Cardiac septum (tissue), 1 donor: ENCODE measurements around the gene ABLIM3. TPM values are rescaled to one million over a fixed set of nuclear protein-coding genes. Genes with fewer than 3 reads are reported as not detected.

Source experiments
- DNase-seq: peaks from one replicate; pipeline ENCODE4 v3.0.0-alpha.2; 2020; ENCODE audit warnings: low spot score
- intact Hi-C: fragments of 100-400 bp; cut with DNase I; formaldehyde crosslinking; loops from one replicate; pipeline ENCODE4 v1.14.0; 2022
- total RNA-seq: library from RNA; stranded (reverse); fragmentation: NEBNext Ultra II Directional; extraction: Animal tissue kit (Norgen Biotek cat#: 25700); gene quantifications from one replicate; pipeline ENCODE4 v1.2.1, GENCODE V29; 2021
- donor health status: DM: no; HTN: no; CAD: no.

ABLIM3 gene
- total RNA-seq, 1 donor from 2014 or later = 118 TPM

GRCh38 chr5:149130121-149130914 is 11.0 kb upstream of the ABLIM3 start:
- intact Hi-C loops = no loop called here
- DNase-seq = no peak

GRCh38 chr5:149132474-149132873 is 8.8 kb upstream of the ABLIM3 start:
- no peak for DNase-seq
- intact Hi-C loops = loop anchor here (2.0 kb wide), 1 partner anchor 96 kb away; no protein-coding TSS in a partner anchor

- peak; percentile 81 for DNase-seq
- intact Hi-C loops = loop anchor here (2.0 kb wide), 1 partner anchor 95 kb away; no protein-coding TSS in a partner anchor
These were observed 7.2 kb upstream of the ABLIM3 start for GRCh38 chr5:149133795-149134777.

- no peak for DNase-seq
- intact Hi-C loops = no loop called here
These were observed 6.4 kb upstream of the ABLIM3 start for GRCh38 chr5:149134778-149135500.

- DNase-seq = no peak
- intact Hi-C loops = no loop called here
These were observed 5.6 kb upstream of the ABLIM3 start for GRCh38 chr5:149135536-149136201.

DNA sequence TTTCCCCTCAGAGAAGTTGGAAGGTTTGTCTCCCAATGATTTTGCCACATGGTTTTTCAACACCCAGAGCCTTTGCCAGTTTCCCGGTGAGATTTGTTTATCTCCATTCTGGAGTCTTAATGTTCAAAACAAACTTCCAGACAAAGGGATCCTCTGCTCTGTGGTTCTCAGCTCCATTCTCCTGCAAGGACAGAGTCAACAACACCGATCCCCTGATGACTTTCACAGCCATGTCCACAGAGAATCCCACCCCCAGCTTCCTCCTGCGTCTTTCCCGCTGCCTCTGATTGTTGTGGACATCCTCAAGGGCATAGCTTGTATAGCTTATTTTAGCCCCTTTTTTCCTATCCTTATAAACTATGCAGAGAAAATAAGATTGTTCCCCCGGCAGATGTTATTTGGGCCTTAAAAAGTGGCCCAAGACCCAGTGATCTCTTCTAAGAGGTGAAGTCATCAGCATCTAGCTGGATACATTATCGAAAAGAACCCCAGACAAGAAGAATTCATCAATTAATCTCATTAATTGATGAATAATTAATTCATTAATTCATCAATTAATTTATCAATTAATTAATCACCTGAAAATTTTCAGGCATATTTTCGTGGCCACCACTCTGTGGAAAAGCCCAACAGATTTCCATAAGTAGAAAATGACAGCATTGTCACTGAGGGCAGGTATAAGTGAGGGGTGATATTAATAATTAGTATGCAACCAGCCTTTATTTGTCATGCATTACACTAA is 2.9 kb upstream of the ABLIM3 start:
- no peak for DNase-seq
- intact Hi-C loops = no loop called here

DNA sequence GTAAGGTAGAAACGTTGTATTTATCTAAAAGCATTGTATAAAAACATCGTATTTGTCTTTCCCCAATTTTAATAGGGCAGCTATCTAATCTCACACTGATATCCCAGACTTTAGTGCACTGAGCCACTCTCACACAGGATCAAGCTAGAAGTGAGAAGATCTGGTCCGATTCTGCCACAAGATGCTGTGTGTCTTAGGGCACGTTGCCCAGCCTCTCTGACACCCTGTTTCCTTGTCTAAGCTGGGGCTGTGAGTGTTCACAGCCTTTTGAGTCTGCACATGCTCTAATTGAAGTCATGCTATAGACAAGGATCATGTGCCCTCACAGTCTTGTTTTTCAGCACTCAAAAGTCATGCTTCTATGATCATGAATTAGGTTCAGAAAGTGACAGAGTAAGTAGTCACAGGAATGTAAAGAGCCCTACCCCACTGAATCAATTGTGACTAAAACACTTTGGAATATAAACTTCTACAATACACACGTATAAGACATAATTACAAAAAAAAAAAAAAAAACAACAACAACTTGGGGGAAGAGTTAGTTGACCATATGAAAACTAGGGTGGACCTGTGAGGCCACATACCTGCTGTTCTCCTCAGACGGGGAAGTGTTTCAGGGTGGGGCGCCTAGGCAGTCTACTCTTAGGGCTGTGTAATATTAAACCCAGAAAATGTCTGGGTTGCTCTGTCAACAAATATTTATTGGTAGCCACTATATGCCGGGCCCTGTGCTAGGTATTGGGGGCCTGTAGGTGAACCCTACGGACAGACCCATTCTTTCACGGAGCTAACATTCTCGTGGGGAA is 893 bp upstream of the ABLIM3 start:
- intact Hi-C loops = loop anchor here (1.0 to 5.0 kb wide), 2 partner anchors 37 to 89 kb away; no protein-coding TSS in a partner anchor
- no peak for DNase-seq

DNA sequence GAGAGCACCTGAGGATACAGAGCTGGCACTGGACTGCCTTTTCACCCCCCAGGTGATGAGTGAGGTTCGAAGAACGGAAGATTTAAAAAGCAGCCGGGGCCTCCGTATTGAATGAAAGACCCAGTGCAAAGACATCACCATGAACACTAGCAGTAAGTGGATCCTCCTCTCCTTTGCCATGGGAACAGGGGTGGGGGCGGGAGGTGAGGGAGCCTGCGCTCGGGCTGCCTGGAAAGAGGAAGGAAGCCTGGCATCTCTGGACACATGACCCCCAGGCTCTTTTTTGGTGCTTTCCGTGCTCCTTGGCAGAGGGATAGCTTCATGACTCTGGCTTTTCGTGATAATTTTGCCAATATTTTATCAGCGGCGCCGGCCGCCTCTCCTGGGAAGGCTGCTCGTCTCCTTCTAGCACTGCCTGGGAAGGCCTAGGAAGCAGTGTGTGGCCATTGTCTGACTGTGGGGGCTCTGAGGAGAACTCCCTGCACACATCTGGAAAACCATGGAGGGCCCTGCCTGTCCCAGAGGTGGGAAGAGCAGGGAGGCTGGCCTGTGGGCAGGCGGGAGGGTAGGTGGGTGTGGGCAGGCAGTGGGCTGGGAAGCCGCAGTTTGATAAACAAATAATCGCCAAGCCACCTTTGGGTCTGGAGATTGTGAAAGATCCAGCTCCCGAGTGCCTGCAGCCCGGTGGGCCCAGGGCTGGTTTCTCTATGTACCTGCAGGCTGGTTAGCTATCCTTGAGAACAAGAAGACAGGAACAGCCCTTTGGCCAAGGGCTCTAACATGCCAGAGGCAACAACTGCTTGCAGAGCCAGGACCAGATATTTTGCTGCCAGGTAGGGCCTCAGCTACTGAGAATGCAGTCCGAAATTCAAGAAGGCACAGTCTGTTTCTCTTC is 911 bp downstream of the ABLIM3 start:
- DNase-seq = no peak
- intact Hi-C loops = loop anchor here (1.0 to 5.0 kb wide), 2 partner anchors 35 to 87 kb away; no protein-coding TSS in a partner anchor

GRCh38 chr5:149143470-149143869 is 2.2 kb downstream of the ABLIM3 start:
- intact Hi-C loops = loop anchor here (5.0 kb wide), 1 partner anchor 34 kb away; no protein-coding TSS in a partner anchor
- no peak for DNase-seq

GRCh38 chr5:149144637-149145036 is 3.3 kb downstream of the ABLIM3 start:
- intact Hi-C loops = loop anchor here (5.0 kb wide), 1 partner anchor 33 kb away; no protein-coding TSS in a partner anchor
- DNase-seq = no peak

DNA sequence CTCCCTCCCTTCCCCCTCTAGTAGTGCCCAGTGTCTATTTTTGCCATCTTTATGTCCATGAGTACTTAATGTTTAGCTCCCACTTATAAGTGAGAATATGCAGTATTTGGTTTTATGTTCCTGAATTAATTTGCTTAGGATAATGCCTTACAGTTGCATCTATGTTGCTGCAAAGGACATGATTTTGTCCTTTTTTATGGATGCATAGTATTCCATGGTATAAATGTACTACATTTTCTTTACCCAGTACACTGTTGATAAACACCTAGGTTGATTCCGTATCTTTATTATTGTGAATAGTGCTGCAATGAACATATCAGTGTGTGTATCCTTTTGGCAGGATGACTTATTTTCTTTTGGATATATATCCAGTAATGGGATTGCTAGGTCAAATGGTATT is 3.8 kb downstream of the ABLIM3 start:
- DNase-seq = no peak
- intact Hi-C loops = no loop called here

DNA sequence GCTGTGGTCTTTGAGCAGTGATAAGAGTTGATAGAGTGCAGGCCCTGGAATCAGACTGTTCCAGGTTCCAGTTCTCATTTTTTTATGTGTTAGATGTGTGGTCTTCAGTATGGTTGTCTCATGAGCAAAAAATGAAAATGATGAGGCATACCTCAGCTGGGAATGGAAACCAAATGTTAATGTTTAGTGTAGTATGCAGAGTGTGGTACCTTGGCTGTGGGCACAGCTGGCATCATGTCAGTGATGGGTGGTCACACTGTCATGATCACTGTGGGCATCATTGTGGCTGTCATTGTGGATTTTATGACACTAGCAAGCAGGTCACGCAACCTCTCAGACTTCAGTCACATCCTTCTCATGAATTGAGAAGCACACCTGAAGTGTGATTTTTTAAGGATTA is 6.4 kb downstream of the ABLIM3 start:
- intact Hi-C loops = no loop called here
- no peak for DNase-seq

- DNase-seq = no peak
- intact Hi-C loops = no loop called here
These were observed 8.6 kb downstream of the ABLIM3 start for GRCh38 chr5:149149942-149150341.

GRCh38 chr5:149150457-149150856 is 9.2 kb downstream of the ABLIM3 start:
- intact Hi-C loops = no loop called here
- DNase-seq = no peak

DNA sequence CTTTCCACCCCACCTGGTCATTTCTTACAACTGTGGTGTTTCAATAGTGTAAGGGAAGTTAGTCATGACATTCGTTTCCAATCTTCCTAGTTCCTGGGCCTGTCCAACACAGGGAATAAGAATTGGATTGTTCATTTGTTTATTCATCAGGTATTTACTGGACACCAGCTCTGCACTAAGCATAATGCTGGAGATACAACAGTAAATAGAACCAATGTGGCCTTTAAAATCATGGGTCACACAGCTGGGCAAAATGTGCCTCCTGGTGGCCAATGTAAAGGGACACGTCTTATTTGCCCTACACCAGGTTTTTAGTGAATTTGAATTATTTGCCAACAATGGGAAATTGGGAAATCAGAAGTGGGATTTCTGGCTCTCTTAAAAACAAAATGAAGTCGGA is 10.4 kb downstream of the ABLIM3 start:
- intact Hi-C loops = no loop called here
- DNase-seq = no peak

GRCh38 chr5:149152317-149152746 is 11.0 kb downstream of the ABLIM3 start:
- no peak for DNase-seq
- intact Hi-C loops = no loop called here
